Keratinocyte (primary cell): ENCODE results near the gene CAMSAP1. TPM values are rescaled to one million over a fixed set of nuclear protein-coding genes. Genes with fewer than 3 reads are reported as not detected.

ENCODE experiments used
- DNase-seq: peaks from one replicate; pipeline ENCODE4 v3.0.0-alpha.2; 2011; ENCODE audit warnings: low read depth, missing footprints, low spot score
- FAIRE-seq: peaks from 2 replicates; lab custom pipeline; 2011; peaks lifted over from hg19 to GRCh38; lab: Jason Lieb, UNC
- H2AFZ ChIP-seq: 2 replicates; pipeline ENCODE4 v1.6.0; 2012; ENCODE audit warnings: low read length, control low read depth, inconsistent platforms; ENCODE audit not compliant: control insufficient read depth
- H3K27ac ChIP-seq: 2 replicates; pipeline ENCODE4 v1.5.1; 2011; ENCODE audit warnings: low read length; ENCODE audit not compliant: control insufficient read depth, insufficient read depth
- H3K27me3 ChIP-seq: 3 replicates; pipeline ENCODE4 v1.6.0; 2011; ENCODE audit warnings: low read length; ENCODE audit not compliant: control insufficient read depth, insufficient read depth; ENCODE audit errors: extremely low read depth
- H3K36me3 ChIP-seq, 2 experiments: 2 replicates in 1 of 2; 3 replicates in 1 of 2; pipeline ENCODE4 v1.5.1; 2011; ENCODE audit warnings: low read length in 2 of 2, mild to moderate bottlenecking in 1 of 2; ENCODE audit not compliant: control insufficient read depth in 2 of 2, insufficient read depth in 2 of 2; ENCODE audit errors: extremely low read depth in 1 of 2
- H3K4me1 ChIP-seq: 3 replicates; pipeline ENCODE4 v1.5.1; 2011; ENCODE audit warnings: low read length; ENCODE audit not compliant: control insufficient read depth, insufficient read depth; ENCODE audit errors: extremely low read depth
- H3K4me2 ChIP-seq: 3 replicates; pipeline ENCODE4 v1.6.0; 2011; ENCODE audit warnings: low read depth, low read length; ENCODE audit not compliant: control insufficient read depth, insufficient read depth; ENCODE audit errors: extremely low read depth
- H3K4me3 ChIP-seq, 3 experiments: fragments of 200-600 bp in 1 of 3; sonication (generic) in 1 of 3; 2 replicates in 2 of 3; 3 replicates in 1 of 3; pipeline ENCODE4 v1.5.1; 2011 to 2016; ENCODE audit warnings: low read length in 3 of 3, mild to moderate bottlenecking in 3 of 3, control low read depth in 2 of 3, inconsistent platforms in 1 of 3, low read depth in 1 of 3, mixed read lengths in 1 of 3, mixed run types in 1 of 3, moderate library complexity in 1 of 3; ENCODE audit not compliant: control insufficient read depth in 2 of 3, insufficient read depth in 2 of 3; ENCODE audit errors: extremely low read depth in 1 of 3
- H3K79me2 ChIP-seq: 2 replicates; pipeline ENCODE4 v1.6.0; 2012; ENCODE audit warnings: low read length; ENCODE audit not compliant: control insufficient read depth, insufficient read depth
- H3K9ac ChIP-seq: 3 replicates; pipeline ENCODE4 v1.6.0; 2011; ENCODE audit warnings: low read length; ENCODE audit not compliant: control insufficient read depth, insufficient read depth; ENCODE audit errors: extremely low read depth
- H3K9me1 ChIP-seq: 3 replicates; pipeline ENCODE4 v1.6.0; 2011; ENCODE audit warnings: low read length; ENCODE audit not compliant: control insufficient read depth, insufficient read depth; ENCODE audit errors: extremely low read depth
- H3K9me3 ChIP-seq: 2 replicates; pipeline ENCODE4 v1.5.1; 2012; ENCODE audit warnings: low read depth, low read length; ENCODE audit not compliant: control insufficient read depth
- H4K20me1 ChIP-seq: 3 replicates; pipeline ENCODE4 v1.6.0; 2011; ENCODE audit warnings: low read length; ENCODE audit not compliant: control insufficient read depth, insufficient read depth; ENCODE audit errors: extremely low read depth
- EZH2 ChIP-seq: IDR thresholded peaks from one replicate; pipeline ENCODE4 v1.6.1; 2012; ENCODE audit warnings: inconsistent platforms, mild to moderate bottlenecking, low read length, moderate library complexity
- dilution Hi-C: fragments of 300-500 bp; cut with MboI; formaldehyde crosslinking; loops from one replicate; pipeline ENCODE4 v1.7.0; 2020; ENCODE audit warnings: low sequenced_read_pairs; ENCODE audit not compliant: extremely low pct_ligation_motif_present
- polyA plus RNA-seq, 5 experiments: library from polyadenylated mRNA; depleted of rRNA in 3 of 5; stranded (reverse) in 3 of 5; stranded (forward) in 1 of 5; unstranded in 1 of 5; fragments of >200 nt; gene quantifications; 1 replicate in 1 of 5; 2 replicates in 3 of 5; 3 replicates in 1 of 5; pipeline versions ENCODE4 v1.2.1 to v1.2.3, GENCODE V29; 2011 to 2012; ENCODE audit warnings: missing spikeins in 2 of 5, low read depth in 1 of 5, low replicate concordance in 1 of 5
- TF ChIP-seq, protein P1 (sequence below), 3 experiments: IDR thresholded peaks in 1 of 3; conservative IDR thresholded peaks in 1 of 3; optimal IDR thresholded peaks in 1 of 3; 2 replicates in 2 of 3; 3 replicates in 1 of 3; pipeline versions ENCODE3 to v1.5.1; 2011; ENCODE audit warnings: low read length in 3 of 3, mild to moderate bottlenecking in 3 of 3, moderate library complexity in 2 of 3, control low read depth in 1 of 3, inconsistent platforms in 1 of 3; ENCODE audit not compliant: insufficient read depth in 2 of 3; ENCODE audit errors: extremely low read depth in 1 of 3

Gene CAMSAP1
- polyA plus RNA-seq, 1 donor (not counting 4 experiments of a cell fraction or from before 2014, with no cell fraction given), result 8.3 TPM

DNA sequence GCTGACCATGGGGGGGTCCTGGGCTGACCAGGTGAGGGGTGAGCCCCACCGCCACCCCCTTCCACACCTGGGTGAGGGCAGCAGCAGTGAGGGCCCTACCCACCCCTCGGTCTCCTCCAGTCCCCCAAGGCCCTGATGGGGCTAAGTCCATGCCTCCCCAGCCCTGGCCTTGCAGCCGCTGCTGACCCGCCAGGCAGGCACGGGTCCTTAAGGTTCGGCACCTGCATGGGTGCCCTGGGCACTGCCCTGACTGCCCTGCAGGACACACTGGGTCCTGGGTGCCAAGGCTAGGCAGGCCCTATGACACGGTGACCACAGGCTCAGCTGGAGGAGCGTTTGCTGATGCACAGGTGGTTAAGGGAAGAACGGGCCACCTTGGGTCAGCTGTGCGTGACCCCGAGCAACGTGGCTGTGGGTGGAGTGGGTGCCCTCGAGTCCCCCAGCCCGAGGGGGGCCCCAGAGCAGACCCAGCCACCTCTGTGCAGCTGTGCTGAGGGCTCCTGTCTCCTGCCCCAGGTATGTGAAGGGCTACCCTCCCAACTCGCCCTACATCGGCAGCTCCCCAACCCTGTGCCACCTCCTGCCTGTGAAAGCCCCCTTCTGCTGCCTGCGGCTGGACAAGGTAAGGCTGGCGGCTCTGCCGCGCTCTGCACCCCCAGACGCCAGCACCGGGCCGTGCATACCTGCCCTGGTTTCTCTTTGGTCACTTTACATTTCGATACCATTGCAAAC lies 132.4 kb downstream of the CAMSAP1 start:
- Histone ChIP-seq H3K4me3 (no peak overlapping the region), H3K4me1 (no peaks in the 10 kb centered on the region), H2AFZ (no peak overlapping the region), H3K27me3 (no peaks in the 10 kb centered on the region), H3K79me2 (no peaks in the 10 kb centered on the region), H4K20me1 (no peaks in the 10 kb centered on the region), H3K36me3 (no peaks in the 10 kb centered on the region), H3K27ac (no peak overlapping the region), H3K9me1 (no peaks in the 10 kb centered on the region), H3K9me3 (no peaks in the 10 kb centered on the region), H3K4me2 (no peak overlapping the region), H3K9ac (no peak overlapping the region)
- FAIRE-seq (no peak), DNase-seq (no peak)
- TF ChIP-seq, protein P1, sequence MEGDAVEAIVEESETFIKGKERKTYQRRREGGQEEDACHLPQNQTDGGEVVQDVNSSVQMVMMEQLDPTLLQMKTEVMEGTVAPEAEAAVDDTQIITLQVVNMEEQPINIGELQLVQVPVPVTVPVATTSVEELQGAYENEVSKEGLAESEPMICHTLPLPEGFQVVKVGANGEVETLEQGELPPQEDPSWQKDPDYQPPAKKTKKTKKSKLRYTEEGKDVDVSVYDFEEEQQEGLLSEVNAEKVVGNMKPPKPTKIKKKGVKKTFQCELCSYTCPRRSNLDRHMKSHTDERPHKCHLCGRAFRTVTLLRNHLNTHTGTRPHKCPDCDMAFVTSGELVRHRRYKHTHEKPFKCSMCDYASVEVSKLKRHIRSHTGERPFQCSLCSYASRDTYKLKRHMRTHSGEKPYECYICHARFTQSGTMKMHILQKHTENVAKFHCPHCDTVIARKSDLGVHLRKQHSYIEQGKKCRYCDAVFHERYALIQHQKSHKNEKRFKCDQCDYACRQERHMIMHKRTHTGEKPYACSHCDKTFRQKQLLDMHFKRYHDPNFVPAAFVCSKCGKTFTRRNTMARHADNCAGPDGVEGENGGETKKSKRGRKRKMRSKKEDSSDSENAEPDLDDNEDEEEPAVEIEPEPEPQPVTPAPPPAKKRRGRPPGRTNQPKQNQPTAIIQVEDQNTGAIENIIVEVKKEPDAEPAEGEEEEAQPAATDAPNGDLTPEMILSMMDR (optimal IDR thresholded peaks at IDR 0.05 in 1 of 3, IDR thresholded peaks at IDR 0.05 in 1 of 3, conservative IDR thresholded peaks at IDR 0.05 in 1 of 3; ENCODE audit: extremely low read depth in 1 of 3, insufficient read depth in 2 of 3, low read length in 3 of 3), result no peak
- TF ChIP-seq EZH2, result no peak
- dilution Hi-C loops, result no loop called here

DNA sequence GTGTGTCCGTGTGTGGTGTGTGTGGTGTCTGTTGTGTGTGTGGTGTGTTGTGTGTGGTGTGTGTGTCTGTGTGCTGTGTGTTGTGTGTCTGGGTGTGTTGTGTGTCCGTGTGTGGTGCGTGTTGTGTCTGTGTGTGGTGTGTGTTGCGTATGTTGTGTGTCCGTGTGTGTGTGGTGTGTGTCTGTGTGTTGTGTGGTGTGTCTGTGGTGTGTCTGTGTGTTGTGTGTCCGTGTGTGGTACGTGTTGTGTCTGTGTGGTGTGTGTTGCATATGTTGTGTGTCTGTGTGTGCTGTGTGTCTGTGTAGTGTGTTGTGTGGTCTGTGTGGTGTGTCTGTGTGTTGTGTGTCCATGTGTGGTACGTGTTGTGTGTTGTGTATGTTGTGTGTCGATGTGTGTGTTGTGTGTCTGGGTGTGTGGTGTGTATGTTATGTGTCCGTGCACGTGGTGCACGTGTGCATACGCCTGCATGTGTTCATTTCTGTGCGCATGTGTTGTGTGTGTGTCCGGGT lies 133.1 kb downstream of the CAMSAP1 start:
- no peak for DNase-seq
- Histone ChIP-seq H3K27ac (no peak overlapping the region), H3K9me3 (no peaks in the 10 kb centered on the region), H3K27me3 (no peaks in the 10 kb centered on the region), H3K4me3 (no peak overlapping the region), H3K4me1 (no peaks in the 10 kb centered on the region), H3K9ac (no peak overlapping the region), H2AFZ (no peak overlapping the region), H3K9me1 (no peaks in the 10 kb centered on the region), H4K20me1 (no peaks in the 10 kb centered on the region), H3K4me2 (no peak overlapping the region), H3K79me2 (no peaks in the 10 kb centered on the region), H3K36me3 (no peaks in the 10 kb centered on the region)
- dilution Hi-C loops, result no loop called here
- no peak for FAIRE-seq
- TF ChIP-seq, protein P1 (optimal IDR thresholded peaks at IDR 0.05 in 1 of 3, IDR thresholded peaks at IDR 0.05 in 1 of 3, conservative IDR thresholded peaks at IDR 0.05 in 1 of 3; ENCODE audit: extremely low read depth in 1 of 3, insufficient read depth in 2 of 3, low read length in 3 of 3), result no peak
- no peak for TF ChIP-seq EZH2
